Measurements from ENCODE around the gene FBRSL1. TPM values are rescaled to one million over a fixed set of nuclear protein-coding genes. Genes with fewer than 3 reads are reported as not detected.

FBRSL1 gene
- total RNA-seq, 1 experiment from 2014 or later = 130 TPM

DNA sequence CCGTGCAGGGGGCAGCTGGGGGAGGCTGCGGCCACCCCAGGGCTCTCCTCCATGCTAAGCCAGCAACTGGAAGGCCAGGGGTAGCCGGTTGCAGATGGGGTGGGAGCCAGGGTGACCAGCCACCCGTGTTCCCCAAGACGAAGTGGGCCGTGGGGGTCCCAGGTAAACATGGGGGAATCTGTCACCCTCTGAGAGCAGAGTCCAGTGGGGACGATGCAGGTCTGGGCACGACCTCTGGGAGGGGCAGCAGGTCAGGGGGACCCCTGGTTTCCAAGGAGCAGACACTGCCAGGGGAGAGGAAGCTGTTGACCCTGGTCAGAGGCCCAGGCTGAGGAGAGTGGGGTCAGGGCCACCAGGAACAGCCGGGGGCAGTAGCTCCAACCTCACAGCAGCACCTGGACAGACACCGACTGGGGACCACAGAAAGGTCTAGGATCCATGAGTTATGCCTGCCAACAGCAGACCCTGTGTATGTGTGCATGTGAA is 35.0 kb upstream of the FBRSL1 start:
- H3K27me3 ChIP-seq (replicated peaks; ENCODE audit: insufficient read depth, low read depth, low read length, poor library complexity) = no peaks in the 10 kb centered on the region
- H3K36me3 ChIP-seq (ENCODE audit: insufficient read depth, low read length, poor library complexity, severe bottlenecking) = no peaks in the 10 kb centered on the region
- no peak overlapping the region for H3K4me3 ChIP-seq (ENCODE audit: low read depth, low read length, poor library complexity, severe bottlenecking)
- CTCF ChIA-PET = no interaction called here
- H3K4me1 ChIP-seq (ENCODE audit: insufficient read depth, low read length, poor library complexity, severe bottlenecking) = no peaks in the 10 kb centered on the region
- POLR2A ChIA-PET (ENCODE audit: low non-redundant PET) = no interaction called here
- no peaks in the 10 kb centered on the region for H3K9me3 ChIP-seq (ENCODE audit: low read depth, low read length, poor library complexity, severe bottlenecking)
- no TSS peak for BruUV-seq (replicated peaks)
- no peak overlapping the region for H3K27ac ChIP-seq (ENCODE audit: low read depth, low read length, poor library complexity, severe bottlenecking)
- intact Hi-C loops (cut with micrococcal nuclease; ENCODE audit: unreplicated experiment) = no loop called here
- TF ChIP-seq, protein P1, sequence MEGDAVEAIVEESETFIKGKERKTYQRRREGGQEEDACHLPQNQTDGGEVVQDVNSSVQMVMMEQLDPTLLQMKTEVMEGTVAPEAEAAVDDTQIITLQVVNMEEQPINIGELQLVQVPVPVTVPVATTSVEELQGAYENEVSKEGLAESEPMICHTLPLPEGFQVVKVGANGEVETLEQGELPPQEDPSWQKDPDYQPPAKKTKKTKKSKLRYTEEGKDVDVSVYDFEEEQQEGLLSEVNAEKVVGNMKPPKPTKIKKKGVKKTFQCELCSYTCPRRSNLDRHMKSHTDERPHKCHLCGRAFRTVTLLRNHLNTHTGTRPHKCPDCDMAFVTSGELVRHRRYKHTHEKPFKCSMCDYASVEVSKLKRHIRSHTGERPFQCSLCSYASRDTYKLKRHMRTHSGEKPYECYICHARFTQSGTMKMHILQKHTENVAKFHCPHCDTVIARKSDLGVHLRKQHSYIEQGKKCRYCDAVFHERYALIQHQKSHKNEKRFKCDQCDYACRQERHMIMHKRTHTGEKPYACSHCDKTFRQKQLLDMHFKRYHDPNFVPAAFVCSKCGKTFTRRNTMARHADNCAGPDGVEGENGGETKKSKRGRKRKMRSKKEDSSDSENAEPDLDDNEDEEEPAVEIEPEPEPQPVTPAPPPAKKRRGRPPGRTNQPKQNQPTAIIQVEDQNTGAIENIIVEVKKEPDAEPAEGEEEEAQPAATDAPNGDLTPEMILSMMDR (conservative IDR thresholded peaks at IDR 0.05; ENCODE audit: low read depth, low read length) = no peak
- DNase-seq (ENCODE audit: low spot score) = no peak

DNA sequence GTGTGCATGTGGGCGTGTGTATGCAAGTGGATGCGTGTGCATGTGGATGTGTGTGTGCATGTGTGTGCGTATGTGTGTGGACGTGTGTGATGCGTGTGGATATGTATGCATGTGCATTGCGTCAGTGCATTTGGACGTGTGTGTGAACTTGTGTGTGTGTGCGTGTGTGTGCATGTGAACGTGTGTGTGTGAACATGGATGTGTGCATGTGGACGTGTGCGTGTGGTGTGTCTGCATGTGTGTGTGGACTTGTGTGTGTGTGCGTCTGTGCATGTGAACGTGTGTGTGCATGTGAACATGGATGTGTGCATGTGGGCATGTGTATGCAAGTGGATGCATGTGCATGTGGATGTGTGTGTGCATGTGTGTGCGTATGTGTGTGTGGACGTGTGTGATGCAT is 34.4 kb upstream of the FBRSL1 start:
- H3K36me3 ChIP-seq (ENCODE audit: insufficient read depth, low read length, poor library complexity, severe bottlenecking) = no peaks in the 10 kb centered on the region
- intact Hi-C loops (cut with micrococcal nuclease; ENCODE audit: unreplicated experiment) = no loop called here
- TF ChIP-seq, protein P1 (conservative IDR thresholded peaks at IDR 0.05; ENCODE audit: low read depth, low read length) = no peak
- TF ChIP-seq EZH2 (IDR thresholded peaks at IDR 0.05; ENCODE audit: borderline replicate concordance, low read depth, low read length, poor library complexity, severe bottlenecking) = no peak
- no TSS peak for BruUV-seq (replicated peaks)
- DNase-seq (ENCODE audit: low spot score) = no peak
- ChIA-PET CTCF (no interaction called here), POLR2A (ENCODE audit: low non-redundant PET) (no interaction called here)
- H3K27me3 ChIP-seq (replicated peaks; ENCODE audit: insufficient read depth, low read depth, low read length, poor library complexity) = no peaks in the 10 kb centered on the region
- no peak overlapping the region for H3K27ac ChIP-seq (ENCODE audit: low read depth, low read length, poor library complexity, severe bottlenecking)
- H3K9me3 ChIP-seq (ENCODE audit: low read depth, low read length, poor library complexity, severe bottlenecking) = no peaks in the 10 kb centered on the region
- H3K4me1 ChIP-seq (ENCODE audit: insufficient read depth, low read length, poor library complexity, severe bottlenecking) = no peaks in the 10 kb centered on the region
- H3K4me3 ChIP-seq (ENCODE audit: low read depth, low read length, poor library complexity, severe bottlenecking) = no peak overlapping the region

DNA sequence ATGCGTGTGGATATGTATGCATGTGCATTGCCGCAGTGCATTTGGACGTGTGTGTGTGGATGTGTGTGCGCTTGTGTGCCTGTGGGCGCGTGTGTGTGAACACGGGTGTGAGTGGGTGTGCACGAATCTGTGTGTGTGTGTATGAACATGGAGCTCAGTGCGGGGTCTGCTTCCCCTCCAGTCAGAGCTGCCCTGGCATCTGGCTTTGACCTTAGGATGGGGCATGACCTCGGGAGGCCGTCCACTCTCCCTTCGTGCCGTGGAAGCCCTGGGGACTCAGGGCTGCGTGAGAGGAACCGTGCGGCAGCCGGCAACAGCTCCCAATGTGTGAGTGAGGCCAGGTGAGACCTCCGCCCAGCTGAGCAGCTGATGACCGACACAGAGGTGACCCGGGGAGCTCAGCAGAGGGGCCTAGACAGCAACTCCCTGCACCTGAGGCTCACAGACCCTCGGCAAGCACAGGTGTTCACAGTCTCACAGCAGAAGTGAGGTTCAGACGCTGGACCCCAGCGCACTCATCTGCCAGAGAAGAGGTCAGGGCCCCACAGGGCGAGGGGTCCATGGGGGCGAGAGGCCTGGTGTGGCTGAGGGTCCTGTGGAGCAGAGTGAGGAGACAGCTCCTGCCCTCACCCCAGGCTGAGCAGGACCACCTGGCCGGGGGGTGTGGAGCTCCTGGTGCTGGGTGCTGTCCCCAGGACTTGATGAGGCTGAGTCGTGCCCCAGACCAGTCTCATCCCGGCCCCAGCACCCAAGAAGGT is 33.6 kb upstream of the FBRSL1 start:
- ChIA-PET CTCF (no interaction called here), POLR2A (ENCODE audit: low non-redundant PET) (no interaction called here)
- H3K4me1 ChIP-seq (ENCODE audit: insufficient read depth, low read length, poor library complexity, severe bottlenecking) = no peaks in the 10 kb centered on the region
- no peak overlapping the region for H3K27ac ChIP-seq (ENCODE audit: low read depth, low read length, poor library complexity, severe bottlenecking)
- no peaks in the 10 kb centered on the region for H3K27me3 ChIP-seq (replicated peaks; ENCODE audit: insufficient read depth, low read depth, low read length, poor library complexity)
- no peak overlapping the region for H3K4me3 ChIP-seq (ENCODE audit: low read depth, low read length, poor library complexity, severe bottlenecking)
- no TSS peak for BruUV-seq (replicated peaks)
- no peaks in the 10 kb centered on the region for H3K9me3 ChIP-seq (ENCODE audit: low read depth, low read length, poor library complexity, severe bottlenecking)
- intact Hi-C loops (cut with micrococcal nuclease; ENCODE audit: unreplicated experiment) = no loop called here
- DNase-seq (ENCODE audit: low spot score) = no peak
- TF ChIP-seq, protein P1 (conservative IDR thresholded peaks at IDR 0.05; ENCODE audit: low read depth, low read length) = no peak
- no peak for TF ChIP-seq EZH2 (IDR thresholded peaks at IDR 0.05; ENCODE audit: borderline replicate concordance, low read depth, low read length, poor library complexity, severe bottlenecking)
- no peaks in the 10 kb centered on the region for H3K36me3 ChIP-seq (ENCODE audit: insufficient read depth, low read length, poor library complexity, severe bottlenecking)
